Activated CD8-positive, alpha-beta memory T cell treated with anti-CD3 and anti-CD28 coated beads, Interleukin-2, amount 50 U/mL, for 4 hours (primary cell): ENCODE data around the gene TXNDC11.

ENCODE experiments used
- DNase-seq: peaks from one replicate; pipeline ENCODE4 v3.0.0-alpha.2; 2020

Gene TXNDC11

DNA sequence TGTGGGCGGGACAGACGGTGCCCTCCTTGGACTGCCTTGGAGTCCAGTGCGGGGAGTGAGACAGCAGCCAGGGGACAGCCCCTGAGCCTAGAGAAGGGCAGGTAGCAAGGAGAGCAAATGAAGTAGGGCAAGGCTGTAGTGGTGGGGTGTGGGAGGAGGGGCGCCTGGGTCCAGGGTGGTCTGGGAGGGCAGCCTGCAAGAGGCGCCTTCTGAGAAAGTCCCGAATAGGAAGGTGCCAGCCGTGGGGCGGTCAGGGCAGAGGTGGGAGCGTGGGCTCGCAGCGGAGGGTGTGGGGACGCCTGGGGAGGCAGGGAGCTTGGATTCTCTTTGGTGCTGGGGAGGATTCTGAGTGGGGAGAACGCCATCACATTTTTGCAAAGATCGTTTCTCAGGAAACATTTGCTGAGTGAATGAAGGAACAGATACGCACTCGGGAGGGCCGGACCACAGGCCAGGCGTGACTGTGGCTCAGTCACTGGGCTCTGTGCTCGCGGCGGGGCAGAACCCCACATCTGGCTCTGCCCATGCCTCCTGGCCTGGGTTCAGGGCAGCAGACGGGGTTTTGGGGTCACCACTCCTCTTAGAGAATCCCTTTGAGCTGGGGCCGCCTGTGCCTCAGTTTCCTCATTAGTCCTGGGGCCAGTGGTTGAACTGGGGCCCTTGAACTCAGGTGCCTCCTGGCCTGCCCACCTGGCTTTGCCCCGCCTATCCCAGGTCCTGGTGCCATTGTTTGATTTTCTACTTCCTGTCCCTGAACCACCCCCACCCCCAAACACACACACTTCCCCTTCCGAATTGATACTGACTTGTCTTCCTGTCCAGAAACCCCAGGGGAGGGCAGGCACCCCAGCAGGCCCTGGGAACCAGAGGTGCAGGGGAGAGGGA is 70.2 kb downstream of the TXNDC11 start:
- no peak for DNase-seq

DNA sequence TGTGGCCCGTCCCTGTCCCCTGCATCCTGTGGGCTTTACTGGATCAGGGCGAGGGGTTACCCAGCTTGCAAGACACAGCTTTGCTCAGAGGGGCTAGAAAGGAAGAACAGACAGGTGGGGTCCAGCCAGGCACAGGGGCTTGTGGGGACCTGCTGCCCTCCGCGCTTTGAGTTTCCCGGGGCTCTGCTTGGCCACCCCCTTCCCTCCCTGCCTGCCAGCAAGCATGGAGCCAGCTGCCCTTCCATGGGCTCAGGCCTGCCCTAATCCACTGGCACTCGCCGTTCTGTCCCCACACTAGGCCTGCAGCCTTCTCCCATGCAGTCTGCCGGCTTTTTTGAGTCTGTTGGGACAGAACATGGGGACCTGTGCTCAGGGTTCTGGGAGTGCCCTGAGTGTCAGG is 71.0 kb downstream of the TXNDC11 start:
- DNase-seq, result no peak

DNA sequence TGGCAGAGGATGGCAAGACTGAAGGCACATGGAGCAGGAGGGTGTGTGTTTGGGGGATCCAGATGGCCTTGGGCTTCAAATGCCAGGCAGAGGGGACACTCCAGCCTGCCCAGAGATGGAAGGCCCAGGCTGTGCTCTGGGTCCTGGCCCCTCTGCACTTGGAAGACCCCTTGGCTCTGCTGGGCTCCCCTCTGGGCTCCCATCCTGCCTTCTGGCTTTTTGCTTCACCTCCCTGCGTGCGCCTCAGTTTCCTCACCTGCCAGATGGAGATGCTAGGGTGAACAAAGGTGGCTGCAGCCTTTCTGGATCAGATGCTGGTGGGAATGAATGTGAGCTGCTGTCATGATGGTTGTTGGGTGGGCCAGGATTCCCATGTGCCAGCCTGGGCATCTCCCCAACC is 71.4 kb downstream of the TXNDC11 start:
- DNase-seq, result no peak

DNA sequence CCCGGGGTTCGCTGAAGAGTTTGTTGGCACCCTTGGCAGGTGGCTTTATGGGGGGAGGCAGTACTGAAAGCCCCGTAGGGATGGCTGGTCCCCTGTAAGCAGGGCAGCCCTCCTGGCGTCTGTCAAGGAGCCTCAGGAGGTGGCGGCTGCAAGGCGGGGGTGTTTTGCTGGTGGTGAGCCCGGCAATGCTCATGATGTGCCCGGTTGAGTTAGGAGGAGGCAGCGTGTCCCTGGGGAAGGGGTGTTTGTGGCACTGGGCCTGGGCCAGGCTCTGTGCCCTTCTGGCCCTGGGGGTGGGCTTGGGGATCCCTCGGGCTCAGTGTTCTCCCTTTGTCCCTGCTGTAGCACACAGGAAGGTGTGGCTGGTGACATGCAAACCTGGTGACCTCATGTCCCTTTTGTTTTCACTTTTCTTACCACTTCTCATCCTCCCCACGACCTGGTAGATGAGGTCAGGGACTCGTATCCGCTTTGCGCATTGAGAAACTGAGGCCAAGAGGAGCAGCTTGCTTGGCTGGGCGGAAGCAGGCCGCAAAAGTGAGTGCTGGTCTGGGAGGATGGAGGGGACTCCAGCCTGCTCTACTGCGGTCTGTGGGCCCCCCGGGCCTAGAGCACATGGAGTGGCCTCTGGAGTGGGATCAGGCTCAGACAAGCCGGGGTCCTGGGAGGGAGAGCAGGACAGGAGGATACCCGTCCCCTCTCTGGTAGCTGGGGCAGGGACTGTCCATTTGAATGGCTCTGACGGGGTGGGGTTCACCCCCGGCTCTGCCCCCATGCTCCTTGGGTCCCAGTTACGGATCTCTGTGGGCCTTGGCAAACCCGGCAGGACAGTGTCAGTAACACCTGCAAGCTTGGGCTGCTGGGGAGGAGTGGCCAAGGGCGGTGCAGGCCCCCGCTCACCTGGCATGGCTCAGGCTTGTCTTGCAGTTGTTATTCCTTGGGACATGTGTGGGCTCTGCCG is 72.2 kb downstream of the TXNDC11 start:
- DNase-seq, result no peak

- no peak for DNase-seq
These were observed 73.1 kb downstream of the TXNDC11 start for GRCh38 chr16:11669380-11670146.

DNA sequence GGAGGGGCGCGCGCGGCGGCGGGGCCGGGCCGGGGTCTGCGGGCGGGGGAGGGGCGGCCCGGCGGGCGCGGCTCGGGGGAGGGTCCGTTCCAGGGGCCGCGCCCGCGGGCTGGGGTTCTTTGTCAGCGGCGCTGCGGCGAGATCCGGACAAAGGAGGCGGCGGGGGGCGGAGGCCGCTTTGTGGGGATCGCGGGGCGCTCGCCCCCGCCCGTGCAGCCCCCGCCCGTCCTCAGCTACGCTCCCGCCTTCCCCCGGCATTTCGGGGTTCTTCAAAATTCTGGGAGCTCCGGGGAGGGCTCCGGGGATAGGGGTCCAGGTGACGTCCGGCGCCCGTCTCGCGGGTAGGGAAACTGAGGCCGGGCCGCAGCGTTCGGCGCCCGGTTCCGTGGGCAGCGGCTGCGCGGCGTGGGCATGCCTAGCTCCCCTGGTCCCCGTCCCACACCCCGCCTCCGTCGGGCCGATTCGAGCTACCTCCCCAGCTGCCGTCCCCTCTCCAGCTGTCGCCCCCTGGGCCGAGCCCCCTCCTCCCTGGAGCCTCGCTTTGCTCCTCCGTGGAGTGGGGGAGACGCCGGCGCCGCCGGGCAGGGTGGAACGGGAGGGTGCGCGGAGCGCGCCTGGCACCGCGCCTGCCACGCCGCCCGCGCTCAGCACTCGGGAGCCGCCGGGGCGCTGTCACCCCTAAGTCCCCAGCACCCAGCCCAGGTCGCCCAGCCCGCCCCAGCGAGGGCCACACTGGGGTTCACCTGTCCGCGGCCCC is 73.9 kb downstream of the TXNDC11 start:
- peak; percentile 35 for DNase-seq

DNA sequence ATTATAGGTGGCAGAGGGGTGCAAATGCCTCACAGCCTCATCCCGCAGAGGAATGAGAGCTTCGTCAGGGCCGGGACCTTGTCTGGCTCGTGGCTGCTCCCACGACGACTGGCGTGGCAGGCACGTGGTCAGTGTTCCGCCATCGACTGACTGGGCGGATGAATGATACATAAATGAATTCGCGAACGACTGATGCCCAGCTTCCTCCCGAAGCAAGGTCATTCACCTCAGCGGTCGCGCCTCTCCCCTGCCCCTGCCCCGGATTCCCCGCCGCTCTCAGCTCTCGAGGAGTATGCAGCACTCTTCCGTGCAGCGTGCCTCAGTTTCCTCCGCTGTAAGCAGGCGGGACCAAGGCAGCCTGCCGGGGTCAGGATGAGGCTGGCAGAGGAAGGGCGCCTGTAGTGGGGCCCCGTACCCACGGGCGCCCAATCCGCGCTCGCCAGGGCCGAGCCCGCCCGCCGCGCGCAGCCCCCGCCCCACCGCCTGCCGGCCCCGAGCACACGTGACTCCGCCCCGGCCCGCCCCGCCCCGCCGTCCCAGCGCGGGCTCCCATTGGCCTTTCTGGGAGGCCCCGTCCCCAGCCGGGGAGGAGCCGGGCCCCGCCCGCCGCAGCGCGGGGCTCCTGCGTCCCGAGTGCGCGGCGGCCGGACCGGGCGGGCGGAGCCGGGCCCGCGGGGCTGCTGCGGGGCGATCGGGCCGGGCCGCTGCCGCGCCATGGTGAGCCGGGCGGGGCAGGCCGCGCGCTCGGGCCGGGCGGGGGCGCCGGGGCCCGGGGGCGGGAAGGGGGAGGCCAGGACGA is 74.6 kb downstream of the TXNDC11 start, which contains the start of gene SNN:
TSS of gene SNN (plus strand) at position 632 of the 799 bp plus-strand sequence. CDS start 7,605 bp downstream, outside the sequence.
- DNase-seq, result peak; percentile 85

DNA sequence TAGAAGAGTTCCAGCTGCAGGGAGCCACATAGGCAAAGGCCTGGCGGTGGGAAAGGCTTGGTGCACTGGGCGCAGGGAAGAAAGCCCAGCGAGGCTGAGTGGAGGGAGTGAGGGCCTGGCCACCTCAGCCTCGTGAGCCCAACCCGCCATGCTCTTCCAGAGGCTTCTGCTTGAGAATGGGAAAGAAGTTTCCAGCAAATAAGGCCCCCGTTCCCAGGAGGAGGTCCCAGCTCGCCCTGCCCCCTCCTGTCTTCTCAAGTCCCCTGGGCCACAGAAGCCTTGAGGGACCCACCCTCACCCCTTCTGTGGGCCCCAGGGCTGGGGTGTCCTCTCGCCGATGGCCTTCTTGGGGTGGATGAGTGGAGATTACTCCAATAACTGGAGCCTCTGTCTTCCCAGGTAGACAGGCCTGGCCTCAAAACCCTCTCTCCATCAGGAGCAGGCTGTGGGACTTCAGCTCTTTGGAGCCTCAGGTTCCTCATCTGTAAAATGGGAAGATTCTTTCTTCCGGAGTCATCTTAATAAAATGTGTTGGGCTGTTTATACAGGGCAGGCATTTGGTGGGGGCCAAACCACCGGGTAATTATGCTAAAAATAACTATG is 75.3 kb downstream of the TXNDC11 start:
- no peak for DNase-seq

DNA sequence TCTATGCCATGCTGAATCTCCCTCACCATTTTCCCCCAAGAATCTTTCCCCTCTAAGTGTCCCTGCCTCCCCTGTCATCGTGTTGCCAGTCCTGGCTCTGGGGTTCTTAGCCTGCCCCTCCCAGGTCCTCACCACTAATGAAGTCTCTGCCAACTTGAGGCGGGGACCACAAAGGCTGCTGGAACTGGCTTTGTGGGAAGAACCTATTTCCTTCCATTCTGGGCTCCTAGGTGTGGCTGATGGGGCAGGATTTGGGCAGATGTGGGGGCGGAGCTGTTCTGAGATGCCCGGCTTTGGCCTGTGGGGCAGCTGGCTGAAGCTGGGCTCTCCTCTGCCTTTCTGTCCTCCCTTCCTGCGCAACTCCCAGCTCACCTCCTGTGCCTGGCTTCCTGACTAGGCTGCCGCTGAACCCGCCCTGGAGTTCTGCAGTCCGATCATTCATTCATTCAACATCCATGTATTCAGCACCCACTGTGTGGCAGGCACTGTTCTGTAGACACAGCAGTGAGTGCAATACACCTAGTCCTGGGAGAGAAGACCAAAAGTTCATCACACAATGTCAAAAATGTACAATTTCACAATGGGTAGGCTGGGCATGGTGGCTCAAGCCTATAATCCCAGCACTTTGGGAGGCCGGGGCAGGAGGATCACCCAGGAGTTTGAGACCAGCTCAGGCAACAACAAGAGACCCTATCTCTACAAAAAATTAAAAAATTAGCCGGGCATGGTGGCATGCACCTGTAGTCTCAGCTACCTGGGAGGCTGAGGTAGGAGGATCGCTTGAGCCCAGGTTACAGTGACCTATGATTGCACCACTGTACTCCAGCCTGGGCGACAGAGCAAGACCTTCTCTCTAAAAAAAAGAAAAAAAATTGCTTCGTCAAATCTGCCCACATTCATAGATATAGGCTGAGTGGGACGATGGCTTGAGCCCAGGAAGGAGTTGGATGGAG is 76.3 kb downstream of the TXNDC11 start:
- no peak for DNase-seq

DNA sequence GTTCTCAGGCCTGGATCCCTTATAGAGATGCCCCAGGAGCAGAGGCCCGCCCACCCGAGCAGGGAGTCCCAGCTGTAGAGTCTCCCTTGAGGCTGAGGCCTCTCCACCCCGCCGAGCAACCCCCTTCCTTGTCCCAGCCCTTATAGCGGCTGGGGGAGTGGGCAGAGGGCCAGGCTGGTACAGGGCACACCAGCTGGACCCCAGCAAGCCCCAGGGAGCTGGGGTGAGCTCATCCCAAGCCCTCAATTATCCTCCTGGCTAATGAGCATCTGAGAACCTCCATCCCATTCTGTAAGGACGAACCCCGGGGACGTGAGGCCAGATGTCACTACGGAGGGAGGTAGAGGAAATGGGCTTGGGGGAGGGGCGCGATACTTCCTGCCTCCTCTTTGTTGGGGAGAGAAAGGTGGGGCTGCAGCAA is 77.6 kb downstream of the TXNDC11 start:
- no peak for DNase-seq

- no peak for DNase-seq
These were observed 80.1 kb downstream of the TXNDC11 start for GRCh38 chr16:11662582-11662981.

GRCh38 chr16:11660565-11660964 is 82.1 kb downstream of the TXNDC11 start:
- no peak for DNase-seq

GRCh38 chr16:11658896-11659708 is 83.6 kb downstream of the TXNDC11 start:
- no peak for DNase-seq

GRCh38 chr16:11657556-11657955 is 85.1 kb downstream of the TXNDC11 start:
- no peak for DNase-seq

DNA sequence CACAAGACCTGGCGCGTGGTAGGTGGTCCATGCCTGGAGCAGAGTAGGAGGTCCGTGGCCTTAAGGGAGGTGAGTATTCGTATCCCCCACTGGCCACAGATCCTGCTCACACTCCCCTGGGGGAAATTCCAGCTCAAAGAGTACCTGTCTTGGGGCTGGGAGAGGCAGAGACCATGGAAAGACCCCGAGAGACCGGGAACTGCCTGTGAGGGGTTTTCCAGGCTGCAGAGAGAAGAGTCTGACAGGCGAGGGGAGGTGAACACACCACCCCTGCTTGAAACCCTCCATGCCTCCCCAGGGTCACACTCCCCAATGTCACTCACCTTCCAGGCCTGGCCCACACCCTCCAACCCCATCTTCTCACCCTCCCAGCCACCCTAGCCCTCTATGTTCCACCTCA is 87.0 kb downstream of the TXNDC11 start:
- DNase-seq, result no peak

- no peak for DNase-seq
These were observed 90.9 kb downstream of the TXNDC11 start for GRCh38 chr16:11651796-11652195.

- DNase-seq, result no peak
These were observed 91.7 kb downstream of the TXNDC11 start for GRCh38 chr16:11650641-11651591.
